Progenitor cell of endocrine pancreas (in vitro differentiated cells): ENCODE results near the gene ATP6V0C. TPM values are rescaled to one million over a fixed set of nuclear protein-coding genes. Genes with fewer than 3 reads are reported as not detected.

Source experiments
- DNase-seq: peaks from one replicate; pipeline ENCODE4 v3.0.0; 2021; ENCODE audit warnings: low spot score; ENCODE audit not compliant: unreplicated experiment
- H3K27ac Mint-ChIP-seq: 2 replicates; pipeline ENCODE4 v1.8.0; 2021; ENCODE audit warnings: mild to moderate bottlenecking, moderate library complexity, mixed read lengths
- H3K27me3 Mint-ChIP-seq: 2 replicates; pipeline ENCODE4 v1.8.0; 2021; ENCODE audit warnings: mixed read lengths
- H3K36me3 Mint-ChIP-seq: 2 replicates; pipeline ENCODE4 v1.8.0; 2022; ENCODE audit warnings: mixed read lengths; ENCODE audit not compliant: insufficient read depth
- H3K4me1 Mint-ChIP-seq: 2 replicates; pipeline ENCODE4 v1.8.0; 2021; ENCODE audit warnings: low read depth, mixed read lengths
- H3K4me3 Mint-ChIP-seq: 2 replicates; pipeline ENCODE4 v1.8.0; 2021; ENCODE audit warnings: low read depth, mild to moderate bottlenecking, moderate library complexity, mixed read lengths
- H3K9me3 Mint-ChIP-seq: 2 replicates; pipeline ENCODE4 v1.8.0; 2021; ENCODE audit warnings: low read depth, mixed read lengths
- CTCF ChIP-seq: fragments of 200-600 bp; sonication (generic); IDR thresholded peaks from one replicate; pipeline ENCODE4 v1.5.0; 2021; ENCODE audit warnings: antibody characterized with exemption, mild to moderate bottlenecking; ENCODE audit not compliant: unreplicated experiment
- total RNA-seq: library from RNA; stranded (reverse); gene quantifications from 2 replicates; pipeline ENCODE4 v1.2.1, GENCODE V29; 2021

The ATP6V0C gene
- total RNA-seq, 1 donor from 2014 or later, result 169 TPM

DNA sequence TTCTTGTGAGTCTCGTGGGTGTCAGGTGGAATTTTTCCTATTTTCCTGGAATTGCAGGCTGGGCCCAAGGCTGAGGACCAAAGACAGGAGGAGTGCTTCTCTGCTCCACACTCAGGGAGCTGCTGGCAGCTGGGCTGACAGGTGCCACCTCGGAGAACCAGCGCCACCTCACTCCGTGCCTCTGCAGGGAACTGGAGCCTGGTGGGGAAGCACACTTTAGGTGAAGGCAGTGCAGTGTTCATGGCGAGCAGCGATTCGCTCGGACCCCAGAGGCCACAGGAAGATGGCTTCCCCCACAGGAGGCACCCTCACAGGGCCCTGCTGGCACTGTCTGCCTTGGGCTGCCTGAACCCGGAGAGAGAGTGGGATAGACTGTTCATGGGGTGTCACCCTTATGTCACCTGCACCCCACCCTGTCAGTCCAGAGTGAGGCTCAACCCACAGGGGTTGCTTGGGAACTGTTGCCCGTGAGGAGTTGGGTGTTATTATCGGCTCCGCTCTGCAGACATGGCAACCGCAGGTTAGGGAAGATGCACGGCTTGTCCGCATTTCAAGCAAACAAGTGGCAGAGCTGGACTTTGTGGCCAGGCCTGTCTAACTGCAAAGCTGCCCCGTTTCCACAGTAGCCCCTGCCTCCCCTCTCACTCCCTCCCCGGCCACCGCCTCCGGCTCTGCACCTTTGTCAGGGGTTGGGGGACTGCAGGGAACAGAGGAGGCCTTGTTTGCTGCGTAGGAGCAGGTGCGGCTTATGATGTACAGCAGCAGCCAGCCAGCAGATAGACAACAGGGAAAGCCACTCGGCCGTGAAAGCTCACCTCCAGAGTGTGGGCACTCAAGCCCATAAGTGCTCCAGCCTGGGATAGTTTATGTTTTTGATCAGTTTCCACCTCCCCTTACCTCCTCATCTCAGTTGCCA lies 23.3 kb upstream of the ATP6V0C start:
- Mint-ChIP-seq H3K4me1 (peaks cover 2% of the 10 kb centered on the region), H3K9me3 (no peaks in the 10 kb centered on the region), H3K27ac (no peak overlapping the region), H3K4me3 (no peak overlapping the region), H3K27me3 (no peaks in the 10 kb centered on the region), H3K36me3 (no peaks in the 10 kb centered on the region)
- no peak for TF ChIP-seq CTCF
- no peak for DNase-seq

- no peak for TF ChIP-seq CTCF
- Mint-ChIP-seq H3K4me1 (peaks cover 2% of the 10 kb centered on the region), H3K9me3 (no peaks in the 10 kb centered on the region), H3K4me3 (no peak overlapping the region), H3K27ac (no peak overlapping the region), H3K27me3 (no peaks in the 10 kb centered on the region), H3K36me3 (peaks cover 1% of the 10 kb centered on the region)
- DNase-seq, result no peak
Observed at GRCh38 chr16:2492292-2492691, 21.5 kb upstream of the ATP6V0C start.

GRCh38 chr16:2493605-2494004 lies 20.1 kb upstream of the ATP6V0C start:
- H3K36me3 Mint-ChIP-seq, result peaks cover 1% of the 10 kb centered on the region
- H3K27ac Mint-ChIP-seq, result no peak overlapping the region
- H3K4me1 Mint-ChIP-seq, result peaks cover 2% of the 10 kb centered on the region
- H3K4me3 Mint-ChIP-seq, result no peak overlapping the region
- no peaks in the 10 kb centered on the region for H3K27me3 Mint-ChIP-seq
- TF ChIP-seq CTCF, result no peak
- H3K9me3 Mint-ChIP-seq, result no peaks in the 10 kb centered on the region
- no peak for DNase-seq

DNA sequence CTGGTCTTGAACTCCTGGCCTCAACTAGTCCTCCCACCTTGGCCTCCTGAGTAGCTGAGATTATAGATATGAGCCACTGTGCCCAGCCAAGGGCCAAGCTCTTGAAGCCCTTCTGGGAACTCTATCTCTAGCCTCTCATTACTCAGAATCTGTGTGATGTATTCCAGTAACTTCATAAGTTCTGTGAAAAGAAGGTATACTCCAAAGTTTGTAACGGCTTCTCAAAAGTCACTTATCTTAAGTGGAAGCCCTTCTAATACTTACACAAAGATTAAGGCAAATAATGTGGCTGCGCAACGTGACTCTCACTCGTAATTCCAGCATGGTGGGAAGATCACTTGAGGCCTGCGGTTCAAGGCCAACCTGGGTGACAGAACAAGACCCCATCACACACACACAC lies 19.1 kb upstream of the ATP6V0C start:
- DNase-seq, result no peak
- Mint-ChIP-seq H3K4me1 (peaks cover 2% of the 10 kb centered on the region), H3K9me3 (no peaks in the 10 kb centered on the region), H3K27me3 (no peaks in the 10 kb centered on the region), H3K27ac (no peak overlapping the region), H3K36me3 (peaks cover 1% of the 10 kb centered on the region), H3K4me3 (no peak overlapping the region)
- TF ChIP-seq CTCF, result no peak

GRCh38 chr16:2495041-2495440 lies 18.7 kb upstream of the ATP6V0C start:
- Mint-ChIP-seq H3K27ac (no peak overlapping the region), H3K27me3 (no peaks in the 10 kb centered on the region), H3K36me3 (peaks cover 1% of the 10 kb centered on the region), H3K4me3 (no peak overlapping the region), H3K4me1 (peaks cover 2% of the 10 kb centered on the region), H3K9me3 (no peaks in the 10 kb centered on the region)
- DNase-seq, result no peak
- no peak for TF ChIP-seq CTCF
